ENCODE data around the gene GRB10. TPM values are rescaled to one million over a fixed set of nuclear protein-coding genes. Genes with fewer than 3 reads are reported as not detected.

The GRB10 gene
- polyA plus RNA-seq, 2 of the 4 experiments (the other 2 are of a cell fraction) = 23.2 to 37.0 TPM

DNA sequence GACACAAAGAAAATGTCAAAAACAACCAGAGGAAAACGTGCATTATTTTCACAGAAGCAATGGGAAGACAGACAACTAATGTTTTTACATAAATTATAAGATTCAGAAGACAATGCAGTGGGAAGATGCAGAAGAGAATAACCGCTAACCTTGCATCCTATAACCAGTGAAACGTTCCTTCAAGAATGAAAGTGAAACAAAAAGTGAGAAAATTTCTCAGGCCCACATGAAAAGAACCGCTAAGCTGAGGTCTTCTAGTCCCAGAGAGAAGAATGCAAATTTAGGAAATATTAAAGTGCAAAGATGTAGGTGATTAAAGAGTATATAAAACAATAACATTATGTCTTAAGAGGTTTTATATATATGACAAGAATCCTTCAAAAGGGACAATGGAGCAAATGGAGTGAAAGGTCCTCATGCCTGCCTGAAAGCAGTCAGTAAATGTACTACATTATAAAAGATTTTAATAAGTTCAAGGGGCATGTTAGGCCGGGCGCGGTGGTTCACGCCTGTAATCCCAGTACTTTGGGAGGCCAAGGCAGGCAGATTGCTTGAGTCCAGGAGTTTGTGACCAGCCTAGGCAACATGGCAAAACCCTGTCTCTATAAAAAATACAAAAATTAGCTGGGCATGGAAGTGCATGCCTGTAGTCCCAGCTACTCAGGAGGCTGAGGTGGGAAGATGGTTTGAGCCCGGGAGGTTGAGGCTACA, 174.3 kb downstream of the GRB10 start:
- 84% methylated on average over 9 of the region's 9 CpGs for WGBS (ENCODE audit: missing lambda C conversion rate)
- DNase-seq (ENCODE audit: low read depth in 1 of 2, low spot score in 1 of 2) (no peak), ATAC-seq (no peak), FAIRE-seq (no peak)
- Histone ChIP-seq H3K4me1 (no peaks in the 10 kb centered on the region), H3K27ac (no peak overlapping the region), H3K4me2 (no peak overlapping the region), H3K4me3 (no peak overlapping the region), H3K9me3 (no peaks in the 10 kb centered on the region)
- no peak for TF ChIP-seq POLR2A (IDR thresholded peaks at IDR 0.05; ENCODE audit: low read length)
- ChIA-PET CTCF (interaction anchor here (1.0 to 2.4 kb wide), 5 partner anchors 10 to 140 kb away, joined by 3 to 10 read pairs (median 4); no protein-coding TSS in a partner anchor), POLR2A (no interaction called here)

DNA sequence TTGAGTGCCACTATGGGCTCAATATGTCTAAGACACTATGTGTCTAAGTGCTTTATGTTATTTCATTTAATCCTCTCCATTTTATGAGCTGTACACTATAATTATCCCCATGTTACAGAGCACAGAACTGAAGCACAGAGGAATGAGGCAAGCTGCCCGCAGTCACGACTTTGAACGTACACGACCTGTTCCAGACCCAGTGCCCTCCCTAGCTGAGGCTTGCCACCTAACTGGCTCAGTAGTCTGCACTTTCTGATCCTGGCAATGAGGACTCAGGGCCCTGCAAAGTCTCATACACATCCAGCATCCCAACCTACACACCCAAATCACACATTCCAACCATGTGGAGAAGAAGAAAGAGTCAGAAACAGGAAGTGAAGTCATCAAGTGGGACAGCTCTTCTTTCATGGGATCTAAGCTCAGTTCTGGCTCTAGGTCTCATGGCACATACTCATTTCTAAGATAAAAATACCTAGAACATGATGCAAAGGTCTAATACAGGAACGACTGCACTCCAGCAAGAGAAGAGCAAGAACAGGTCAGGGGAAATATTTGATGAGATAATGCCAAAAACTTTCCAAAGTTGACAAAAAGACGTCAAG, 175.1 kb downstream of the GRB10 start:
- FAIRE-seq = no peak
- 88% methylated on average over 6 of the region's 6 CpGs for WGBS (ENCODE audit: missing lambda C conversion rate)
- Histone ChIP-seq H3K27ac (no peak overlapping the region), H3K4me1 (no peaks in the 10 kb centered on the region), H3K4me3 (no peak overlapping the region), H3K9me3 (no peaks in the 10 kb centered on the region), H3K4me2 (no peak overlapping the region)
- CTCF ChIA-PET = interaction anchor here (1.0 to 2.4 kb wide), 5 partner anchors 9 to 139 kb away, joined by 3 to 10 read pairs (median 4); no protein-coding TSS in a partner anchor
- no peak for DNase-seq (ENCODE audit: low read depth in 1 of 2, low spot score in 1 of 2)
- POLR2A ChIA-PET = no interaction called here
- TF ChIP-seq EP300 (IDR thresholded peaks at IDR 0.05) = no peak
- TF ChIP-seq KDM1A (IDR thresholded peaks at IDR 0.05; ENCODE audit: low read depth) = no peak
- no peak for TF ChIP-seq KDM5A (IDR thresholded peaks at IDR 0.05)
- TF ChIP-seq POLR2AphosphoS2 (conservative IDR thresholded peaks at IDR 0.05; ENCODE audit: low read length) = no peak
- TF ChIP-seq, protein P1, sequence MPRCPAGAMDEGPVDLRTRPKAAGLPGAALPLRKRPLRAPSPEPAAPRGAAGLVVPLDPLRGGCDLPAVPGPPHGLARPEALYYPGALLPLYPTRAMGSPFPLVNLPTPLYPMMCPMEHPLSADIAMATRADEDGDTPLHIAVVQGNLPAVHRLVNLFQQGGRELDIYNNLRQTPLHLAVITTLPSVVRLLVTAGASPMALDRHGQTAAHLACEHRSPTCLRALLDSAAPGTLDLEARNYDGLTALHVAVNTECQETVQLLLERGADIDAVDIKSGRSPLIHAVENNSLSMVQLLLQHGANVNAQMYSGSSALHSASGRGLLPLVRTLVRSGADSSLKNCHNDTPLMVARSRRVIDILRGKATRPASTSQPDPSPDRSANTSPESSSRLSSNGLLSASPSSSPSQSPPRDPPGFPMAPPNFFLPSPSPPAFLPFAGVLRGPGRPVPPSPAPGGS (IDR thresholded peaks at IDR 0.05) = no peak
- TF ChIP-seq, protein P2, sequence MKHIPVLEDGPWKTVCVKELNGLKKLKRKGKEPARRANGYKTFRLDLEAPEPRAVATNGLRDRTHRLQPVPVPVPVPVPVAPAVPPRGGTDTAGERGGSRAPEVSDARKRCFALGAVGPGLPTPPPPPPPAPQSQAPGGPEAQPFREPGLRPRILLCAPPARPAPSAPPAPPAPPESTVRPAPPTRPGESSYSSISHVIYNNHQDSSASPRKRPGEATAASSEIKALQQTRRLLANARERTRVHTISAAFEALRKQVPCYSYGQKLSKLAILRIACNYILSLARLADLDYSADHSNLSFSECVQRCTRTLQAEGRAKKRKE (CRISPR knock-in tag; IDR thresholded peaks at IDR 0.05; ENCODE audit: low read depth) = no peak
- TF ChIP-seq RCOR1 (IDR thresholded peaks at IDR 0.05; ENCODE audit: low read depth, low read length) = no peak
- ATAC-seq = no peak

DNA sequence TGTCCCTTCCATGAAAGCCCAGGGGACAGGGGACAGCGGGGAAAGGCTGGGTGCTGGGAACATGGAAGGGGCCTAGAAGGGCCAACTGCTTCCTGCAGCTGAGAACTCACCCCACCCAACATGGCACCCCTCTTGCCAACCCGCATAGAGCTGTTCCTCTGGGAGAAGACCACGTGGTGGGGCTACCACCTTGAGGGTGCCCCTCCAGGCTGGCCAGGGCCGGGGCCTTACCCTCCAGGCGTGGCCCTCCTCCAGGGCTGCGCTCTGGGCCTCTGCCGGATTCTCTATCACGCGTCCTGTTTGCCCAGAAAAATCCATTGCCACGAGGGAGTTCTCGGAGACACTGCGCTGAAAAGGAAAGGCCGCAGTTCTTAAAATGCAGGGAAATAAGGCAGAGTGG, 177.6 kb downstream of the GRB10 start:
- FAIRE-seq (no peak), ATAC-seq (no peak), DNase-seq (ENCODE audit: low read depth in 1 of 2, low spot score in 1 of 2) (no peak)
- no peak overlapping the region for H3K4me3 ChIP-seq
- 96% methylated on average over 10 of the region's 13 CpGs for WGBS (ENCODE audit: missing lambda C conversion rate)
- ChIA-PET POLR2A (no interaction called here), CTCF (no interaction called here)
- H3K4me2 ChIP-seq = no peak overlapping the region
- H3K27ac ChIP-seq = no peak overlapping the region
- no peak for TF ChIP-seq RNF2 (IDR thresholded peaks at IDR 0.05; ENCODE audit: borderline replicate concordance, low read depth)
- TF ChIP-seq FOSB (CRISPR knock-in tag; IDR thresholded peaks at IDR 0.05) = no peak
- TF ChIP-seq PHF8 (IDR thresholded peaks at IDR 0.05; ENCODE audit: borderline replicate concordance, low read depth) = no peak
- no peak for TF ChIP-seq HOXB5 (CRISPR knock-in tag; IDR thresholded peaks at IDR 0.05)
- TF ChIP-seq, protein P3, sequence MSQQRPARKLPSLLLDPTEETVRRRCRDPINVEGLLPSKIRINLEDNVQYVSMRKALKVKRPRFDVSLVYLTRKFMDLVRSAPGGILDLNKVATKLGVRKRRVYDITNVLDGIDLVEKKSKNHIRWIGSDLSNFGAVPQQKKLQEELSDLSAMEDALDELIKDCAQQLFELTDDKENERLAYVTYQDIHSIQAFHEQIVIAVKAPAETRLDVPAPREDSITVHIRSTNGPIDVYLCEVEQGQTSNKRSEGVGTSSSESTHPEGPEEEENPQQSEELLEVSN (IDR thresholded peaks at IDR 0.05; ENCODE audit: borderline replicate concordance, low read depth) = no peak
- TF ChIP-seq, protein P4, sequence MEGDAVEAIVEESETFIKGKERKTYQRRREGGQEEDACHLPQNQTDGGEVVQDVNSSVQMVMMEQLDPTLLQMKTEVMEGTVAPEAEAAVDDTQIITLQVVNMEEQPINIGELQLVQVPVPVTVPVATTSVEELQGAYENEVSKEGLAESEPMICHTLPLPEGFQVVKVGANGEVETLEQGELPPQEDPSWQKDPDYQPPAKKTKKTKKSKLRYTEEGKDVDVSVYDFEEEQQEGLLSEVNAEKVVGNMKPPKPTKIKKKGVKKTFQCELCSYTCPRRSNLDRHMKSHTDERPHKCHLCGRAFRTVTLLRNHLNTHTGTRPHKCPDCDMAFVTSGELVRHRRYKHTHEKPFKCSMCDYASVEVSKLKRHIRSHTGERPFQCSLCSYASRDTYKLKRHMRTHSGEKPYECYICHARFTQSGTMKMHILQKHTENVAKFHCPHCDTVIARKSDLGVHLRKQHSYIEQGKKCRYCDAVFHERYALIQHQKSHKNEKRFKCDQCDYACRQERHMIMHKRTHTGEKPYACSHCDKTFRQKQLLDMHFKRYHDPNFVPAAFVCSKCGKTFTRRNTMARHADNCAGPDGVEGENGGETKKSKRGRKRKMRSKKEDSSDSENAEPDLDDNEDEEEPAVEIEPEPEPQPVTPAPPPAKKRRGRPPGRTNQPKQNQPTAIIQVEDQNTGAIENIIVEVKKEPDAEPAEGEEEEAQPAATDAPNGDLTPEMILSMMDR (IDR thresholded peaks at IDR 0.05) = no peak
- TF ChIP-seq POLR2A (IDR thresholded peaks at IDR 0.05; ENCODE audit: low read length) = no peak
- TF ChIP-seq NPAS2 (CRISPR knock-in tag; IDR thresholded peaks at IDR 0.05; ENCODE audit: borderline replicate concordance) = no peak
- no peak for TF ChIP-seq ESRRA (IDR thresholded peaks at IDR 0.05; ENCODE audit: borderline replicate concordance, low read length)
- no peak for TF ChIP-seq ZFP36 (IDR thresholded peaks at IDR 0.05; ENCODE audit: borderline replicate concordance, partially characterized antibody)
- TF ChIP-seq TP53 (CRISPR knock-in tag; IDR thresholded peaks at IDR 0.05) = no peak
- no peak for TF ChIP-seq CHD4 (IDR thresholded peaks at IDR 0.05; ENCODE audit: borderline replicate concordance)
- no peak for TF ChIP-seq NFE2L2 (conservative IDR thresholded peaks at IDR 0.05; ENCODE audit: low read length)
- no peaks in the 10 kb centered on the region for H3K4me1 ChIP-seq
- no peaks in the 10 kb centered on the region for H3K9me3 ChIP-seq

Measured in A549 (cell line).